HG02981 (cell line): ENCODE data around the gene CGAS.
"Not testable (repeated sequence)": the region's sequence is repeated elsewhere in the genome, so short reads cannot be mapped to it uniquely, and the experiment has no call there.

ENCODE experiments used
- ATAC-seq: cut with Tn5 transposase; IDR thresholded peaks from one replicate; pipeline ENCODE4 v1.9.1; 2021; ENCODE audit warnings: mild to moderate bottlenecking, moderate library complexity; ENCODE audit not compliant: unreplicated experiment

CGAS gene

DNA sequence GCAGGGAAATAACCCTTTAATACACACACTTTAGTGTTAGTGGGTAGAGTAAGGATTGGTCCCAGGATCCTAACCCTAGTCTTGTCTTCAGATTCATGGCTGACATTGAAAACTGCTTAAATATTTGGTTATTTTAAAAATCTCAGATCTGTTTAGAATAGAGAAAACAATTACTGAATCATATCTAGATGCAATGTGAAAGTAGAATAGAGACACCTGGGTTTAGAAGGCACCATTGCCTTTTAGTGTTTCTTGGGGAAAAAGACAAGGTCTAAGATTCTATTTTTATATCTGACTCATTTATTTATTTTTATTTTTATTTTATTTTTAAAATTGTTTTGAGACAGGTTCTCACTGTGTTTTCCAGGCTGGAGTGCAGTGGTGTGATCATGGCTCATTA lies 51.4 kb downstream of the CGAS start:
- ATAC-seq = no peak

DNA sequence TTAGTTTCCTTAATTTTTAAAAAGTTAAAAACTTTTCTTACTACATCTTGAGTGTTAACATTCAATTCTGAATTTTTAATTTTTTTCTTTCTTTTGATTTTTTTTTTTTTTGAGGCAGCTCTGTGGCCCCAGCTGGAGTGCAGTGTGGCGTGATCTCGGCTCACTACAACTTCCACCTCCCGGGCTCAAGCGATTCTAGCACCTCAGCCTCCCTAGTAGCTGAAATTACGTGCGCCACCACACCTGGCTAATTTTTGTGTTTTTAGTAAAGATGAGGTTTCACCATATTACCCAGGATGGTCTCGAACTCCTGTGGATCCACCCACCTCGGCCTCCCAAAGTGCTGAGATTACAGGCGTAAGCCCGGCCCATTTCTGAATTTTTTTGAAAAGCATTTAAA lies 56.2 kb downstream of the CGAS start:
- ATAC-seq = no peak

- no peak for ATAC-seq
These were observed 57.3 kb downstream of the CGAS start, which contains the start of gene DDX43 for GRCh38 chr6:73394577-73395354. TSS of gene DDX43 (plus strand) at chr6:73394828. CDS start at chr6:73394906, 78 bp downstream.

- ATAC-seq = no peak
These were observed 58.8 kb downstream of the CGAS start for GRCh38 chr6:73393278-73393677.

DNA sequence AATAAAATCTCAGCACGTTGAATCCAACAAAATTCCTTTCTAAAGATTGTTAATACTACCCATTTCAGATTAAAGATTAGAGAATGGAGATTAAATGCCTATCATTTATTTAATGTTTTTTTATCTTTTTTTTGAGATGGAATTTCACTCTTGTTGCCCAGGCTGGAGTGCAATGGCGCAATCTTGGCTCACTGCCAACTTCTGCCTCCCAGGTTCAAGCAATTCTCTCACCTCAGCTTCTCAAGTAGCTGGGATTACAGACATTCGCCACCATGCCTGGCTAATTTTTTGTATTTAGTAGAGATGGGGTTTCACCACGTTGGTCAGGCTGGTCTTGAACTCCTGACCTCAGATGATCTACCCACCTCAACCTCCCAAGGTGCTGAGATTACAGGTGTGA lies 59.9 kb downstream of the CGAS start:
- not testable (repeated sequence) for ATAC-seq

GRCh38 chr6:73391675-73392074 lies 60.4 kb downstream of the CGAS start:
- no peak for ATAC-seq

DNA sequence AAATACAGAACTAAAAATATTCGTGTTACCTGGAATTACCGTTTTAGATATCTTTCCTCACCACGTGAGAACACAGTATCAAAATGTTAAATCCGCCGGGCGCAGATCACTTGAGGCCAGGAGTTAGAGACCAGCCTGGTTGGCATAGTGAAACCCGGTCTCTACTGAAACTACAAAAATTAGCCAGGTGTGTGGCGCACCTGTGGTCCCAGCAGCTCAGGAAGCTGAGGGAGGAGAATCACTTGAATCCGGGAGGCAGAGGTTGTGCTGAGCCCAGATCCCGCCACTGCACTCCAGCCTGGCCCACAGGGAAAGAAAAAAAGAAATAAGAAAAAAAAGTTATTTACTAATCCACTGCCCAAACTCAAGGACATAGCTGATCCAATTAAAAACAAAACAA lies 62.2 kb downstream of the CGAS start:
- ATAC-seq = no peak

DNA sequence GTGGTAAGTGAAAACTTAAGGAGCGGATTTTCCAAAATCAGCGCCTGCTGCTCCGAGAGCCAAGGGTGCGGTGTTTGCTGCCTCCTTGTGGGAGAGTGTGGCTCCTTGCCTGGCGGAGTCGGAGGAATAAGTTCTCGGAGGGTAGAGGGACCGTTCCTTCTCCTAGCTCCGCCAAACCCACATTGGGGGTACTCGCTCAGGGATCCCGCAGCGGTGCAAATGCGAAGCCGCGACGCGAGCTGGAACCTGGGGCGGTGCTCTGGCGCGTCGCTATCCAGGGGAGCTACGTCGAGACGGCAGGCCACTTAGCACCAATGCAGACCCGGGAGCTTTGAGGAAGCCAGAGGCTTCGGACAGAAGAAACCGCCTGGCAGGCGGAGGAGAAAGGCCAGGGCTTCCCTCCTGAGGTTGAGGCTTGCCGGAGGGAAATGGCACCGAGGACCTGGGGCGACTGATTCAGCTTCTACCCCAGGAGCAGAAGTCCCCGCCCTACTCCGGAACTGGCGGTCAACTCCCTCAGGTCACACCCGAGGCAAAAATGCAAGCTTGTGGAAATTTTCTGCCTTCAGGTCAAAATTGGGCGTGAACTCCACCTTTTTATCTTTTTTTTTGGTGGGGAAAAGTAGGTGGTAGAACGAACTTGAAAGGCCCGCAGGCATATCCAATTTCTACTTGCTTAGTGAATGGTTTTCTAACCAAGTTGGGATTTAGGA lies 63.1 kb downstream of the CGAS start:
- peak; percentile 60 for ATAC-seq

DNA sequence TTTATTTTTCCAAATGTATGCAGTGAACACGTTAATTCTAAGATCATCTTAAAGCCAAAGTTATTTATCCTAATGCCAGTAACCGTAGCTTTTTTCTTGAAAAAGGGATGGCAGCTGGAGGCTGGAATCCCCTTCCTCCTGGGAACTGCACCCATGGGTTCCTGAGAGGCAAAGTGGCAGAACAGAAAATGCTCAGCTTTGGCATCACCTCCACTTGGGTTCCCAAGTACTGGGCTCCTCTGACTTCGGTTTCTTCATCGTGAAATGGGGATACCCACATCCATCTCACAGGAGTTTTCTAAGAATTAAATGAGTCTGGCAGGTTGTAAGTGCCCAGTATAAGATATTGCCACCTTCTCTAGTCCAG lies 63.7 kb downstream of the CGAS start:
- ATAC-seq = peak; percentile 26

- ATAC-seq = no peak
These were observed 69.5 kb downstream of the CGAS start for GRCh38 chr6:73382462-73383113.

DNA sequence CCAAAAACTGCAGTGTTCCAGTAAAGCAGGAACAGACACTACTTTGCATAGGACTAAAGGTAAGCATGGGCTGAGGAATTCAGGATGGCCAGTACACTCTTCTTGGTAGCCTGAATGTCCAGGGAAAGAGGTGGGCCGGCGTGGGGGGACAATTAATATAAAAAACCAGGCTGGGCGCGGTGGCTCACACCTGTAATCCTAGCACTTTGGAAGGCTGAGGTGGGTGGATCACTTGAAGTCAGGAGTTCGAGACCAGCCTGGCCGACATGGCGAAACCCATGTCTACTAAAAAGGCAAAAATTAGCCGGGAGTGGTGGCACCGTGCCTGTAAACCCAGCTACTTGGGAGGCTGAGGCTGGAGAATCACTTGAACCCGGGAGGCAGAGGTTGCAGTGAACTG lies 70.6 kb downstream of the CGAS start:
- ATAC-seq = not testable (repeated sequence)

- ATAC-seq = no peak
These were observed 74.9 kb downstream of the CGAS start for GRCh38 chr6:73377225-73377624.

DNA sequence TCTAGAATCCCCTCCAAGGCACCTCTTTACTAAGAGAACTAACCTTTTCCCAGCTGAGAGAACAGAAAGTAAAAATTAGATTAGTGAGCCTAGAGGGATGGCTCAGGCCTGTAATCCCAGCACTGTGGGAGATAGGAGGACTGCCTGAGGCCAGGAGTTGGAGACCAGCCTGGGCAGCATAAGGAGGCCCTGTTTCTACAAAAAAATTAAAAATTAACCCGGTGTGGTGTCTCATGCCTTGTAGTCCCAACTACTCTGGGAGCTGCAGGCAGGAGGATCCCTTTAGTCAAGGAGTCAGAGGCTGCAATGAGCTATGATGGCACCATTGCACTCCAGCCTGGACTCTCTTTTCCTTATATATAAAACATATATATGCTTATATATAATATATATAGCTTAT lies 76.9 kb downstream of the CGAS start:
- ATAC-seq = no peak
